Measurements from ENCODE around the gene NUDT4. TPM values are rescaled to one million over a fixed set of nuclear protein-coding genes. Genes with fewer than 3 reads are reported as not detected.

Gene NUDT4
- total and polyA plus RNA-seq, 3 donors from 2014 or later: 40.5 to 78.0 (median 42.6) TPM

DNA sequence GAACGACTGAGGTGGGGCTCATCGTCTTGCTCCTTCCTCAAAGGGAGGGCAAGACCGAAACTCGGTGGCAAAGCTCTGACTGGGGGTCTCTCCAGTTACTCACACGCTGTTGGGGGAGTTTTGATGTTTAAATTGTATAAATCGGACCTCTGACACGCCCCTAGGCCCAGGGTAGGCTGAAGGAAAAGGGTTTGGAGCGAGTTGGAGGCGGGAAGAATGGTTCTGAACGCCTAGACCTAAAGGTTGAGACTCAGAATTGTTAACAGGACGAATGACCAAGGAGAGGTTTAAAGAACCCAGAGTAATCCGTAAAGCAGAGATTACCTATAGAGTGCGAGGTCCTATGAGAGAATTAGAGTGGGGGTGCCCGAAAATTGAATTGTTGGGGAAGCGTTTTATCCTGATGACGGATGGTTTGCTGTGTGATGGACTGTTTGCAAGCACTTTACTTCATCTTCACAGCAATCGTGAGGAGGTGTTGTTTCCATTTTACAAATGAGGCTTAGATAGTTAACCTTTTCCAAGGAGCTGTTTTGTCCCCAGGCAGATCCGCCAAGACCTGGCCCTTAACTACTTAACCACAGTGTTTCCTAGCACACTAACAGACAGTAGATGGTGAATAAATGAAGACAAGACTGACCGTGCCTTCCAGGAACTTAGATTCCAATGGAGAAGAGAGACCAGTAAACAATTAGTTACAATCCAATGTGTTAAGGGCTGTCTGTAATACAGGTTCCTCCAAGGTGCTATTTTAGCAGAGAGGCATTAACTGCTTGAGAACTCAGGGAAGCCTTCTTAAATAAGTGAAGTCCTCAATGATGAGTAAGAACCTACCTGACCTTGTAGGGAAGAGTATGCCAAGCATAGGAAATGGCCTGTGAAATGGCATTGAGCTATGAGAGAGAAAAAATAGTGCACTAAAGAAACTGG is 65.0 kb downstream of the NUDT4 start:
- no peak for TF ChIP-seq POLR2A (IDR thresholded peaks at IDR 0.05)
- TF ChIP-seq, protein P1, sequence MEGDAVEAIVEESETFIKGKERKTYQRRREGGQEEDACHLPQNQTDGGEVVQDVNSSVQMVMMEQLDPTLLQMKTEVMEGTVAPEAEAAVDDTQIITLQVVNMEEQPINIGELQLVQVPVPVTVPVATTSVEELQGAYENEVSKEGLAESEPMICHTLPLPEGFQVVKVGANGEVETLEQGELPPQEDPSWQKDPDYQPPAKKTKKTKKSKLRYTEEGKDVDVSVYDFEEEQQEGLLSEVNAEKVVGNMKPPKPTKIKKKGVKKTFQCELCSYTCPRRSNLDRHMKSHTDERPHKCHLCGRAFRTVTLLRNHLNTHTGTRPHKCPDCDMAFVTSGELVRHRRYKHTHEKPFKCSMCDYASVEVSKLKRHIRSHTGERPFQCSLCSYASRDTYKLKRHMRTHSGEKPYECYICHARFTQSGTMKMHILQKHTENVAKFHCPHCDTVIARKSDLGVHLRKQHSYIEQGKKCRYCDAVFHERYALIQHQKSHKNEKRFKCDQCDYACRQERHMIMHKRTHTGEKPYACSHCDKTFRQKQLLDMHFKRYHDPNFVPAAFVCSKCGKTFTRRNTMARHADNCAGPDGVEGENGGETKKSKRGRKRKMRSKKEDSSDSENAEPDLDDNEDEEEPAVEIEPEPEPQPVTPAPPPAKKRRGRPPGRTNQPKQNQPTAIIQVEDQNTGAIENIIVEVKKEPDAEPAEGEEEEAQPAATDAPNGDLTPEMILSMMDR (IDR thresholded peaks at IDR 0.05): no peak
- no peaks in the 10 kb centered on the region for H3K27me3 ChIP-seq
- peak overlapping the region; percentile 95 for H3K27ac ChIP-seq
- no peaks in the 10 kb centered on the region for H3K9me3 ChIP-seq
- peaks cover 27% of the 10 kb centered on the region for H3K4me1 ChIP-seq
- intact Hi-C loops (cut with DNase I; ENCODE audit: low total_unique reads): no loop called here
- H3K4me3 ChIP-seq: peak overlapping the region; percentile 96 to 99
- no peaks in the 10 kb centered on the region for H3K36me3 ChIP-seq (ENCODE audit: low read depth, missing control alignments)
- WGBS, 2 donors: 2 to 4% methylated on average over 18 to 19 of the region's 19 CpGs
- no peak for DNase-seq

DNA sequence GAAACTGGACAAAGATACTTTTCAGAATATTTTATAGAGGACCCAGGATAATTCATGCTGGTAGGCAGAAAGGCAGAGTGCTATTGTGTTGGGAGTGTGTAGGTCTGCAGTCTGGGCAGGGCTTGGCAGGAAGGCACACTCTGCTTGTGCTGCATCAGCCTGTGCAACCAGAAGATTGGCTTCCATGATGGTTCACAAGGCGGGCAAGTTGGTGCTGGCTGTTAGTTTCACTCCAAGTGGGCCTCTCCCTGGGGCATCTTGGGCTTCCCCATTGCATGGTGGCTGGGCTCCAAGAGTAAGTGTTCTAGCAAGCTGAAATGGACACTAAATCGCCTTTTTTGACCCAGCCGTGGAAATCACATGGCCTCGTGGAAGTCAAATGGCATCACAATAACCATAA is 65.9 kb downstream of the NUDT4 start:
- 75 to 92% methylated on average over 4 of the region's 4 CpGs for WGBS, 2 donors
- H3K27me3 ChIP-seq: no peaks in the 10 kb centered on the region
- intact Hi-C loops (cut with DNase I; ENCODE audit: low total_unique reads): no loop called here
- peaks cover 18% of the 10 kb centered on the region for H3K4me1 ChIP-seq
- TF ChIP-seq, protein P1 (IDR thresholded peaks at IDR 0.05): no peak
- TF ChIP-seq POLR2A (IDR thresholded peaks at IDR 0.05): no peak
- no peak for DNase-seq
- no peaks in the 10 kb centered on the region for H3K9me3 ChIP-seq
- no peak overlapping the region for H3K27ac ChIP-seq
- no peak overlapping the region for H3K4me3 ChIP-seq
- H3K36me3 ChIP-seq (ENCODE audit: low read depth, missing control alignments): no peaks in the 10 kb centered on the region

DNA sequence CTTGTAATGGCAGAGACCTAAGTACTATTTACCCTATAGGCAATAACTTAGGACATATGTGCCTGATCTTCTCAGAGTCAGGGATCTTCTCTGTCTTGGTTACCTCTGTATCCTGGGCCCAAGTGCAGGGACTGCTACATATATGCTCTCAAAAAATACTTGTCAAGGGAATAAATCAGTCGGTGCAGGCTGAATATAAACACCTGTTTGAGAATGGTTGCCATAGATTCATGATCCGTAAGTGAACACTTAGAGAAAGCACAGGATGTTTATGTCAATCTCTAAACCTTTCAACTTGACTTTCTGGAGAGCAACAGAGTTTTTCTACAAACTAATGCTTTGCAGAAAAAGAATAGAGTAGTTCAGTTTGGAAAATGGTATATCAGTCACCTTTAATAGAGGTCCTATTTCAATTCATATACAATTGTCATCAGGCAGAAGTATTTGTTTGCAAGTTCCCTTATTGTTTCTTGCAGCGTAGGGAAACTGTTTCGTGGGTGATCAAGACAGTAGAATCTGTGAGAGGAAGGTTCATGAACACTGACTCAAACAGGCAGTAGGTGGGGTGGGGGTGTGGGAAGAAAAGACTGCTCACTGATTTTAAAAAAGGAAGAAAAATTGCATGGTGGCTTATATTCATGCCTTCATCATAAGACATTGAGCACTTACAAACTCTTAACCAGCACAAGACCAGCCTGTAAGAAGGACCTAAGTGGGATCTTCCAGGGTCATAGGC is 70.0 kb downstream of the NUDT4 start:
- no peak for TF ChIP-seq POLR2A (IDR thresholded peaks at IDR 0.05)
- TF ChIP-seq, protein P1 (IDR thresholded peaks at IDR 0.05): no peak
- Histone ChIP-seq H3K36me3 (ENCODE audit: low read depth, missing control alignments) (no peaks in the 10 kb centered on the region), H3K27ac (no peak overlapping the region), H3K27me3 (no peaks in the 10 kb centered on the region), H3K9me3 (no peaks in the 10 kb centered on the region), H3K4me1 (no peaks in the 10 kb centered on the region), H3K4me3 (no peak overlapping the region)
- no peak for DNase-seq
- intact Hi-C loops (cut with DNase I; ENCODE audit: low total_unique reads): no loop called here
- WGBS, 2 donors: 83 to 90% methylated on average over 4 of the region's 4 CpGs

DNA sequence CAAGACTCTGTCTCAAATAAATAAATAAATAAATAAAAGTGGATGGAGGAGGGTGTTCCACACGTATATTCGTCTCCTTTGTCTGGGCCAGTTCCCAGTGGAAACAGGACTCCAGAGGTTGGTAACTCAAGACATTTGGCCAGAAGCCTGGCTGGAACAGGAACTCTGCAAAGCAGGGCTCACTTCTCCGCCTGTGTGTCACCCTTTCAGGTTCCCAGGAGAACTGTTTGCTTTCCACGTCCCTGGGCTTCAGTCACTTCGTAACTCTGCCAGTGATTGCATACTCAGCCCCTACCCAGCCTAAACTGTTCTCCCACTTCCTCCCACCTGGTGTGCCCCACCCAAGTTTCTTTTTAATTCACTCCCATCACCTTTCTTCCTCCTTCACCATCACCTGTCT is 71.1 kb downstream of the NUDT4 start:
- no peaks in the 10 kb centered on the region for H3K9me3 ChIP-seq
- 75 to 81% methylated on average over 5 of the region's 5 CpGs for WGBS, 2 donors
- no peak overlapping the region for H3K4me3 ChIP-seq
- no peaks in the 10 kb centered on the region for H3K36me3 ChIP-seq (ENCODE audit: low read depth, missing control alignments)
- H3K4me1 ChIP-seq: no peaks in the 10 kb centered on the region
- TF ChIP-seq, protein P1 (IDR thresholded peaks at IDR 0.05): no peak
- no peak for TF ChIP-seq POLR2A (IDR thresholded peaks at IDR 0.05)
- intact Hi-C loops (cut with DNase I; ENCODE audit: low total_unique reads): no loop called here
- no peaks in the 10 kb centered on the region for H3K27me3 ChIP-seq
- DNase-seq: no peak
- H3K27ac ChIP-seq: no peak overlapping the region

All from testis (tissue), 3 donors.